WTC11 (cell line): ENCODE measurements around the gene ETV5. TPM values are rescaled to one million over a fixed set of nuclear protein-coding genes. Genes with fewer than 3 reads are reported as not detected.

ENCODE experiments used
- ATAC-seq: fragments of 200-7000 bp; cut with Tn5 transposase; 2 replicates; pipeline ENCODE4 v1.10.0; 2021; ENCODE audit warnings: mild to moderate bottlenecking, moderate library complexity
- CTCF ChIA-PET: fragments of 300-600 bp; sonication (Branson Sonifier 250); formaldehyde crosslinking; loops from one replicate; lab custom pipeline; 2021; ENCODE audit warnings: antibody characterized with exemption; lab: Charles Lee
- POLR2A ChIA-PET: fragments of 350-600 bp; sonication (Branson Sonifier 250); formaldehyde crosslinking; loops from one replicate; lab custom pipeline; 2021; ENCODE audit warnings: antibody characterized with exemption; lab: Charles Lee
- DNase-seq: peaks from one replicate; pipeline ENCODE4 v3.0.0; 2021; ENCODE audit warnings: low spot score
- H3K27ac Mint-ChIP-seq: 2 replicates; pipeline ENCODE4 v1.8.0; 2021; ENCODE audit warnings: mixed read lengths
- H3K27me3 Mint-ChIP-seq: 2 replicates; pipeline ENCODE4 v1.8.0; 2021; ENCODE audit warnings: low read depth, mild to moderate bottlenecking, moderate library complexity, mixed read lengths
- H3K36me3 Mint-ChIP-seq: 2 replicates; pipeline ENCODE4 v1.8.0; 2021; ENCODE audit warnings: mixed read lengths
- H3K4me1 Mint-ChIP-seq: 2 replicates; pipeline ENCODE4 v1.8.0; 2022; ENCODE audit warnings: mixed read lengths
- H3K4me3 Mint-ChIP-seq: 2 replicates; pipeline ENCODE4 v1.8.0; 2021; ENCODE audit warnings: mild to moderate bottlenecking, moderate library complexity, mixed read lengths
- H3K9me3 Mint-ChIP-seq: 2 replicates; pipeline ENCODE4 v1.8.0; 2021; ENCODE audit warnings: mixed read lengths
- CREM ChIP-seq: sonication (generic); formaldehyde crosslinking; IDR thresholded peaks from 2 replicates; pipeline ENCODE4 v1.8.1; 2022; ENCODE audit warnings: mild to moderate bottlenecking, missing genetic modification reagents, moderate library complexity
- EMX1 ChIP-seq: fragments of 250-450 bp; sonication (Bioruptor Pico); IDR thresholded peaks from 2 replicates; pipeline ENCODE4 v1.8.0; 2021; ENCODE audit warnings: mild to moderate bottlenecking
- ESRRA ChIP-seq: sonication (generic); formaldehyde crosslinking; IDR thresholded peaks from 2 replicates; pipeline ENCODE4 v1.8.1; 2022; ENCODE audit warnings: mild to moderate bottlenecking, missing genetic modification reagents, borderline replicate concordance
- MXD4 ChIP-seq: fragments of 250-450 bp; sonication (Bioruptor Pico); IDR thresholded peaks from 2 replicates; pipeline ENCODE4 v1.8.0; 2021; ENCODE audit warnings: mild to moderate bottlenecking, moderate library complexity, borderline replicate concordance
- NFATC4 ChIP-seq: fragments of 250-450 bp; sonication (Bioruptor Pico); IDR thresholded peaks from 2 replicates; pipeline ENCODE4 v1.9.0; 2021; ENCODE audit warnings: mild to moderate bottlenecking
- NFE2L1 ChIP-seq: sonication (generic); formaldehyde crosslinking; IDR thresholded peaks from 2 replicates; pipeline ENCODE4 v1.8.1; 2023; ENCODE audit warnings: missing genetic modification reagents
- NR3C1 ChIP-seq: sonication (generic); formaldehyde crosslinking; conservative IDR thresholded peaks from 2 replicates; pipeline ENCODE4 v1.8.1; 2023; ENCODE audit warnings: low read depth, mild to moderate bottlenecking, missing genetic modification reagents
- OVOL2 ChIP-seq: fragments of 250-450 bp; sonication (Bioruptor Pico); IDR thresholded peaks from 2 replicates; pipeline ENCODE4 v1.9.0; 2021; ENCODE audit warnings: mild to moderate bottlenecking, borderline replicate concordance
- RELA ChIP-seq: sonication (generic); formaldehyde crosslinking; IDR thresholded peaks from 2 replicates; pipeline ENCODE4 v1.8.1; 2022; ENCODE audit warnings: missing genetic modification reagents, mild to moderate bottlenecking, borderline replicate concordance
- TEAD4 ChIP-seq: sonication (generic); formaldehyde crosslinking; IDR thresholded peaks from 2 replicates; pipeline ENCODE4 v1.8.0; 2022; ENCODE audit warnings: mild to moderate bottlenecking, missing genetic modification reagents
- ZNF219 ChIP-seq: sonication (generic); formaldehyde crosslinking; IDR thresholded peaks from 2 replicates; pipeline ENCODE4 v1.8.0; 2023; ENCODE audit warnings: missing genetic modification reagents, mild to moderate bottlenecking, borderline replicate concordance
- ZNF263 ChIP-seq: sonication (generic); formaldehyde crosslinking; IDR thresholded peaks from 2 replicates; pipeline ENCODE4 v1.8.1; 2022; ENCODE audit warnings: low read depth, mild to moderate bottlenecking, moderate library complexity, missing genetic modification reagents
- ZNF396 ChIP-seq: fragments of 250-450 bp; sonication (Bioruptor Pico); IDR thresholded peaks from 2 replicates; pipeline ENCODE4 v1.8.0; 2021; ENCODE audit warnings: mild to moderate bottlenecking, moderate library complexity, borderline replicate concordance
- ZNF423 ChIP-seq: fragments of 250-450 bp; sonication (Bioruptor Pico); IDR thresholded peaks from 2 replicates; pipeline ENCODE4 v2.1.2; 2022; ENCODE audit warnings: mild to moderate bottlenecking, moderate library complexity
- ZNF671 ChIP-seq: fragments of 250-450 bp; sonication (Bioruptor Pico); IDR thresholded peaks from 2 replicates; pipeline ENCODE4 v1.8.0; 2021; ENCODE audit warnings: mild to moderate bottlenecking
- total RNA-seq: library from RNA; stranded (reverse); gene quantifications from 3 replicates; pipeline ENCODE4 v1.2.3, GENCODE V29; 2021
- TF ChIP-seq, protein P1 (sequence below): sonication (generic); formaldehyde crosslinking; IDR thresholded peaks from 2 replicates; pipeline ENCODE4 v1.8.0; 2022; ENCODE audit warnings: mild to moderate bottlenecking, missing genetic modification reagents
- TF ChIP-seq, protein P2 (sequence below): sonication (generic); formaldehyde crosslinking; IDR thresholded peaks from 2 replicates; pipeline ENCODE4 v1.8.0; 2022; ENCODE audit warnings: mild to moderate bottlenecking, missing genetic modification reagents
- TF ChIP-seq, protein P3 (sequence below): sonication (generic); formaldehyde crosslinking; IDR thresholded peaks from 2 replicates; pipeline ENCODE4 v1.8.0; 2022; ENCODE audit warnings: mild to moderate bottlenecking, missing genetic modification reagents
- TF ChIP-seq, protein P4 (sequence below): fragments of 250-450 bp; sonication (Bioruptor Pico); IDR thresholded peaks from 2 replicates; pipeline ENCODE4 v2.1.2; 2022; ENCODE audit warnings: mild to moderate bottlenecking, moderate library complexity
- TF ChIP-seq, protein P5 (sequence below): fragments of 250-450 bp; sonication (Bioruptor Pico); IDR thresholded peaks from 2 replicates; pipeline ENCODE4 v1.9.0; 2021; ENCODE audit warnings: mild to moderate bottlenecking, borderline replicate concordance
- TF ChIP-seq, protein P6 (sequence below): sonication (generic); formaldehyde crosslinking; IDR thresholded peaks from 2 replicates; pipeline ENCODE4 v1.8.0; 2023; ENCODE audit warnings: missing genetic modification reagents, mild to moderate bottlenecking, borderline replicate concordance
- TF ChIP-seq, protein P7 (sequence below): sonication (generic); formaldehyde crosslinking; IDR thresholded peaks from 2 replicates; pipeline ENCODE4 v1.8.1; 2022; ENCODE audit warnings: mild to moderate bottlenecking, missing genetic modification reagents, moderate library complexity, borderline replicate concordance
- TF ChIP-seq, protein P8 (sequence below): fragments of 250-450 bp; sonication (Bioruptor Pico); IDR thresholded peaks from 2 replicates; pipeline ENCODE4 v1.9.0; 2021; ENCODE audit warnings: moderate library complexity, mild to moderate bottlenecking, inconsistent platforms, borderline replicate concordance

The ETV5 gene
- total RNA-seq, 1 experiment from 2014 or later = 71.3 TPM

DNA sequence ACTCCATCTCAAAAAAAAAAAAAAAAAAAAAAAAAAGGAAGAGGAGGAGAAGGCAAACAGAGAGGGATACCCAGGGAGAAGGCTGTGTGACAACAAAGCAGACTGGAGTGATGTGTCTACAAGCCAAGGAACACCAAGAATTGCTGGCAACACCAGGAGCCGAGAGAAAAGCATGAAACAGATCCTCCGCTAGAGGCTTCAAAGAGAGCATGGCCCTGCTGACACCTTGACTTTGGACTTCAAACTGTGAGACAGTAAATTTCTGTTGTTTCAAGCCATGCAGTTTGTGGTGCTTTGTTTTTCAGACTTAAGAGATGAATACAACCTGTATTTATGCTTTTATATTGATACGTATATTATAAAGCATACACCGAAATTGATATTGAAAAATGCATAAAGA lies 96.8 kb downstream of the ETV5 start:
- H3K9me3 Mint-ChIP-seq = peaks cover 12% of the 10 kb centered on the region
- H3K36me3 Mint-ChIP-seq = no peaks in the 10 kb centered on the region
- no peak overlapping the region for H3K27ac Mint-ChIP-seq
- H3K27me3 Mint-ChIP-seq = no peaks in the 10 kb centered on the region; the same call in 1 of the 2 replicates
- CTCF ChIA-PET = no interaction called here
- no peaks in the 10 kb centered on the region for H3K4me1 Mint-ChIP-seq
- ATAC-seq = no peak
- no peak for TF ChIP-seq EMX1 (CRISPR knock-in tag)
- TF ChIP-seq, protein P1, sequence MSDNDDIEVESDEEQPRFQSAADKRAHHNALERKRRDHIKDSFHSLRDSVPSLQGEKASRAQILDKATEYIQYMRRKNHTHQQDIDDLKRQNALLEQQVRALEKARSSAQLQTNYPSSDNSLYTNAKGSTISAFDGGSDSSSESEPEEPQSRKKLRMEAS = no peak
- TF ChIP-seq NR3C1 (CRISPR knock-in tag) = no peak
- no peak for TF ChIP-seq ZNF263 (CRISPR knock-in tag)
- no peak for TF ChIP-seq TEAD4 (CRISPR knock-in tag)
- no peak for TF ChIP-seq ZNF396
- TF ChIP-seq, protein P2, sequence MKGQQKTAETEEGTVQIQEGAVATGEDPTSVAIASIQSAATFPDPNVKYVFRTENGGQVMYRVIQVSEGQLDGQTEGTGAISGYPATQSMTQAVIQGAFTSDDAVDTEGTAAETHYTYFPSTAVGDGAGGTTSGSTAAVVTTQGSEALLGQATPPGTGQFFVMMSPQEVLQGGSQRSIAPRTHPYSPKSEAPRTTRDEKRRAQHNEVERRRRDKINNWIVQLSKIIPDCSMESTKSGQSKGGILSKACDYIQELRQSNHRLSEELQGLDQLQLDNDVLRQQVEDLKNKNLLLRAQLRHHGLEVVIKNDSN (CRISPR knock-in tag) = no peak
- no peak for TF ChIP-seq ESRRA
- TF ChIP-seq, protein P3, sequence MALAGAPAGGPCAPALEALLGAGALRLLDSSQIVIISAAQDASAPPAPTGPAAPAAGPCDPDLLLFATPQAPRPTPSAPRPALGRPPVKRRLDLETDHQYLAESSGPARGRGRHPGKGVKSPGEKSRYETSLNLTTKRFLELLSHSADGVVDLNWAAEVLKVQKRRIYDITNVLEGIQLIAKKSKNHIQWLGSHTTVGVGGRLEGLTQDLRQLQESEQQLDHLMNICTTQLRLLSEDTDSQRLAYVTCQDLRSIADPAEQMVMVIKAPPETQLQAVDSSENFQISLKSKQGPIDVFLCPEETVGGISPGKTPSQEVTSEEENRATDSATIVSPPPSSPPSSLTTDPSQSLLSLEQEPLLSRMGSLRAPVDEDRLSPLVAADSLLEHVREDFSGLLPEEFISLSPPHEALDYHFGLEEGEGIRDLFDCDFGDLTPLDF (CRISPR knock-in tag) = no peak
- no peak for TF ChIP-seq MXD4 (CRISPR knock-in tag)
- POLR2A ChIA-PET = no interaction called here
- H3K4me3 Mint-ChIP-seq = no peak overlapping the region
- DNase-seq = no peak

DNA sequence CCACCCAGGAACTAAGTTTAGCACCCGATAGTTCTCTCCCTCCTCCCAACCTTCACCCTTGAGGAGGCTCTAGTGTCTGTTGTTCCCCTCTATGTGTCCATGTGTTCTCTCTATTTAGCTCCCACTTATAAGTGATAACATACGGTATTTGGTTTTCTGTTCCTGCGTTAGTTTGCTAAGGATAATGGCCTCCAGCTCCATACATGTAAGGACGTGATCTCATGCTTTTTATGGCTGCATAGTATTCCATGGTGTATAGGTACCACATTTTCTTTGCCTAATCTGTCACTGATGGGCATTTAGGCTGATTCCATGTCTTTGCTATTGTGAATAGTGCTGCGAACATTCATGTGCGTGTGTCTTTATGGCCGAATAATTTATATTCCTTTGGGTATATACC lies 104.2 kb downstream of the ETV5 start:
- POLR2A ChIA-PET = no interaction called here
- H3K4me1 Mint-ChIP-seq = no peaks in the 10 kb centered on the region
- CTCF ChIA-PET = no interaction called here
- ATAC-seq (no peak), DNase-seq (no peak)
- H3K4me3 Mint-ChIP-seq = no peak overlapping the region
- H3K27me3 Mint-ChIP-seq = no peaks in the 10 kb centered on the region
- no peaks in the 10 kb centered on the region for H3K36me3 Mint-ChIP-seq
- no peak overlapping the region for H3K27ac Mint-ChIP-seq
- H3K9me3 Mint-ChIP-seq = no peaks in the 10 kb centered on the region
- TF ChIP-seq RELA (no peak), ZNF671 (CRISPR knock-in tag) (no peak), ZNF219 (CRISPR knock-in tag) (no peak), OVOL2 (CRISPR knock-in tag) (no peak), NFE2L1 (CRISPR knock-in tag) (no peak), NFATC4 (no peak), ZNF423 (CRISPR knock-in tag) (no peak), CREM (CRISPR knock-in tag) (no peak)
- TF ChIP-seq, protein P4, sequence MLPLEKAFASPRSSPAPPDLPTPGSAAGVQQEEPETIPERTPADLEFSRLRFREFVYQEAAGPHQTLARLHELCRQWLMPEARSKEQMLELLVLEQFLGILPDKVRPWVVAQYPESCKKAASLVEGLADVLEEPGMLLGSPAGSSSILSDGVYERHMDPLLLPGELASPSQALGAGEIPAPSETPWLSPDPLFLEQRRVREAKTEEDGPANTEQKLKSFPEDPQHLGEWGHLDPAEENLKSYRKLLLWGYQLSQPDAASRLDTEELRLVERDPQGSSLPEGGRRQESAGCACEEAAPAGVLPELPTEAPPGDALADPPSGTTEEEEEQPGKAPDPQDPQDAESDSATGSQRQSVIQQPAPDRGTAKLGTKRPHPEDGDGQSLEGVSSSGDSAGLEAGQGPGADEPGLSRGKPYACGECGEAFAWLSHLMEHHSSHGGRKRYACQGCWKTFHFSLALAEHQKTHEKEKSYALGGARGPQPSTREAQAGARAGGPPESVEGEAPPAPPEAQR (CRISPR knock-in tag) = no peak
- TF ChIP-seq, protein P5, sequence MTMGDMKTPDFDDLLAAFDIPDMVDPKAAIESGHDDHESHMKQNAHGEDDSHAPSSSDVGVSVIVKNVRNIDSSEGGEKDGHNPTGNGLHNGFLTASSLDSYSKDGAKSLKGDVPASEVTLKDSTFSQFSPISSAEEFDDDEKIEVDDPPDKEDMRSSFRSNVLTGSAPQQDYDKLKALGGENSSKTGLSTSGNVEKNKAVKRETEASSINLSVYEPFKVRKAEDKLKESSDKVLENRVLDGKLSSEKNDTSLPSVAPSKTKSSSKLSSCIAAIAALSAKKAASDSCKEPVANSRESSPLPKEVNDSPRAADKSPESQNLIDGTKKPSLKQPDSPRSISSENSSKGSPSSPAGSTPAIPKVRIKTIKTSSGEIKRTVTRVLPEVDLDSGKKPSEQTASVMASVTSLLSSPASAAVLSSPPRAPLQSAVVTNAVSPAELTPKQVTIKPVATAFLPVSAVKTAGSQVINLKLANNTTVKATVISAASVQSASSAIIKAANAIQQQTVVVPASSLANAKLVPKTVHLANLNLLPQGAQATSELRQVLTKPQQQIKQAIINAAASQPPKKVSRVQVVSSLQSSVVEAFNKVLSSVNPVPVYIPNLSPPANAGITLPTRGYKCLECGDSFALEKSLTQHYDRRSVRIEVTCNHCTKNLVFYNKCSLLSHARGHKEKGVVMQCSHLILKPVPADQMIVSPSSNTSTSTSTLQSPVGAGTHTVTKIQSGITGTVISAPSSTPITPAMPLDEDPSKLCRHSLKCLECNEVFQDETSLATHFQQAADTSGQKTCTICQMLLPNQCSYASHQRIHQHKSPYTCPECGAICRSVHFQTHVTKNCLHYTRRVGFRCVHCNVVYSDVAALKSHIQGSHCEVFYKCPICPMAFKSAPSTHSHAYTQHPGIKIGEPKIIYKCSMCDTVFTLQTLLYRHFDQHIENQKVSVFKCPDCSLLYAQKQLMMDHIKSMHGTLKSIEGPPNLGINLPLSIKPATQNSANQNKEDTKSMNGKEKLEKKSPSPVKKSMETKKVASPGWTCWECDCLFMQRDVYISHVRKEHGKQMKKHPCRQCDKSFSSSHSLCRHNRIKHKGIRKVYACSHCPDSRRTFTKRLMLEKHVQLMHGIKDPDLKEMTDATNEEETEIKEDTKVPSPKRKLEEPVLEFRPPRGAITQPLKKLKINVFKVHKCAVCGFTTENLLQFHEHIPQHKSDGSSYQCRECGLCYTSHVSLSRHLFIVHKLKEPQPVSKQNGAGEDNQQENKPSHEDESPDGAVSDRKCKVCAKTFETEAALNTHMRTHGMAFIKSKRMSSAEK (CRISPR knock-in tag) = no peak
- TF ChIP-seq, protein P6, sequence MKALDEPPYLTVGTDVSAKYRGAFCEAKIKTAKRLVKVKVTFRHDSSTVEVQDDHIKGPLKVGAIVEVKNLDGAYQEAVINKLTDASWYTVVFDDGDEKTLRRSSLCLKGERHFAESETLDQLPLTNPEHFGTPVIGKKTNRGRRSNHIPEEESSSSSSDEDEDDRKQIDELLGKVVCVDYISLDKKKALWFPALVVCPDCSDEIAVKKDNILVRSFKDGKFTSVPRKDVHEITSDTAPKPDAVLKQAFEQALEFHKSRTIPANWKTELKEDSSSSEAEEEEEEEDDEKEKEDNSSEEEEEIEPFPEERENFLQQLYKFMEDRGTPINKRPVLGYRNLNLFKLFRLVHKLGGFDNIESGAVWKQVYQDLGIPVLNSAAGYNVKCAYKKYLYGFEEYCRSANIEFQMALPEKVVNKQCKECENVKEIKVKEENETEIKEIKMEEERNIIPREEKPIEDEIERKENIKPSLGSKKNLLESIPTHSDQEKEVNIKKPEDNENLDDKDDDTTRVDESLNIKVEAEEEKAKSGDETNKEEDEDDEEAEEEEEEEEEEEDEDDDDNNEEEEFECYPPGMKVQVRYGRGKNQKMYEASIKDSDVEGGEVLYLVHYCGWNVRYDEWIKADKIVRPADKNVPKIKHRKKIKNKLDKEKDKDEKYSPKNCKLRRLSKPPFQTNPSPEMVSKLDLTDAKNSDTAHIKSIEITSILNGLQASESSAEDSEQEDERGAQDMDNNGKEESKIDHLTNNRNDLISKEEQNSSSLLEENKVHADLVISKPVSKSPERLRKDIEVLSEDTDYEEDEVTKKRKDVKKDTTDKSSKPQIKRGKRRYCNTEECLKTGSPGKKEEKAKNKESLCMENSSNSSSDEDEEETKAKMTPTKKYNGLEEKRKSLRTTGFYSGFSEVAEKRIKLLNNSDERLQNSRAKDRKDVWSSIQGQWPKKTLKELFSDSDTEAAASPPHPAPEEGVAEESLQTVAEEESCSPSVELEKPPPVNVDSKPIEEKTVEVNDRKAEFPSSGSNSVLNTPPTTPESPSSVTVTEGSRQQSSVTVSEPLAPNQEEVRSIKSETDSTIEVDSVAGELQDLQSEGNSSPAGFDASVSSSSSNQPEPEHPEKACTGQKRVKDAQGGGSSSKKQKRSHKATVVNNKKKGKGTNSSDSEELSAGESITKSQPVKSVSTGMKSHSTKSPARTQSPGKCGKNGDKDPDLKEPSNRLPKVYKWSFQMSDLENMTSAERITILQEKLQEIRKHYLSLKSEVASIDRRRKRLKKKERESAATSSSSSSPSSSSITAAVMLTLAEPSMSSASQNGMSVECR (CRISPR knock-in tag) = no peak
- TF ChIP-seq, protein P7, sequence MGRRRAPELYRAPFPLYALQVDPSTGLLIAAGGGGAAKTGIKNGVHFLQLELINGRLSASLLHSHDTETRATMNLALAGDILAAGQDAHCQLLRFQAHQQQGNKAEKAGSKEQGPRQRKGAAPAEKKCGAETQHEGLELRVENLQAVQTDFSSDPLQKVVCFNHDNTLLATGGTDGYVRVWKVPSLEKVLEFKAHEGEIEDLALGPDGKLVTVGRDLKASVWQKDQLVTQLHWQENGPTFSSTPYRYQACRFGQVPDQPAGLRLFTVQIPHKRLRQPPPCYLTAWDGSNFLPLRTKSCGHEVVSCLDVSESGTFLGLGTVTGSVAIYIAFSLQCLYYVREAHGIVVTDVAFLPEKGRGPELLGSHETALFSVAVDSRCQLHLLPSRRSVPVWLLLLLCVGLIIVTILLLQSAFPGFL (CRISPR knock-in tag) = no peak
- TF ChIP-seq, protein P8, sequence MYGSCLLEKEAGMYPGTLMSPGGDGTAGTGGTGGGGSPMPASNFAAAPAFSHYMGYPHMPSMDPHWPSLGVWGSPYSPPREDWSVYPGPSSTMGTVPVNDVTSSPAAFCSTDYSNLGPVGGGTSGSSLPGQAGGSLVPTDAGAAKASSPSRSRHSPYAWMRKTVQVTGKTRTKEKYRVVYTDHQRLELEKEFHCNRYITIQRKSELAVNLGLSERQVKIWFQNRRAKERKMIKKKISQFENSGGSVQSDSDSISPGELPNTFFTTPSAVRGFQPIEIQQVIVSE = no peak
